Pancreas (tissue), 10 donors: Measurements from ENCODE around the gene SLC12A7. TPM values are rescaled to one million over a fixed set of nuclear protein-coding genes. Genes with fewer than 3 reads are reported as not detected.

Experiments
- ATAC-seq, 4 donors: fragments of 200-7000 bp; cut with Tn5 transposase; one replicate each; pipeline versions ENCODE4 v1.8.0 to v1.9.1; 2020; ENCODE audit warnings: mild to moderate bottlenecking in 4 of 4, moderate library complexity in 4 of 4
- DNase-seq, 6 donors: peaks; one replicate each; pipeline ENCODE4 v3.0.0-alpha.2; 2020
- FAIRE-seq: peaks from 2 replicates; lab custom pipeline; 2012; peaks lifted over from hg19 to GRCh38; lab: Jason Lieb, UNC
- H3K27ac ChIP-seq, 4 donors: fragments of 200-600 bp; sonication (generic); 1 replicate in 3 of 4; 2 replicates in 1 of 4; pipeline versions ENCODE4 v1.5.0 to v1.8.0; 2020
- H3K27me3 ChIP-seq, 4 donors: fragments of 200-600 bp; one replicate each; pipeline ENCODE4 v1.8.0; 2021
- H3K36me3 ChIP-seq, 3 donors: fragments of 200-600 bp; sonication (generic) in 1 of 3; one replicate each; pipeline versions ENCODE4 v1.5.0 to v1.8.0; 2020 to 2021
- H3K4me1 ChIP-seq, 3 donors: fragments of 200-600 bp; one replicate each; pipeline ENCODE4 v1.8.0; 2021
- H3K4me3 ChIP-seq, 4 donors: fragments of 200-600 bp; sonication (generic) in 2 of 4; one replicate each; pipeline versions ENCODE4 v1.5.0 to v1.8.0; 2020 to 2021
- H3K9me3 ChIP-seq, 4 donors: fragments of 200-600 bp; one replicate each; pipeline ENCODE4 v1.8.0; 2021
- CTCF ChIP-seq, 4 donors: fragments of 200-600 bp; sonication (generic) in 3 of 4; IDR thresholded peaks; one replicate each; pipeline versions ENCODE4 v1.5.0 to v1.8.0; 2021; ENCODE audit warnings: antibody characterized with exemption in 4 of 4
- WGBS, 2 donors: extraction: QIAGEN DNeasy Blood & Tissue Kit; methylation state at CpG; one replicate each; pipeline ENCODE4 v1.1.7; 2013; 5-methylcytosine and 5-hydroxymethylcytosine counted together
- intact Hi-C, 3 donors: fragments of 100-400 bp; cut with DNase I; formaldehyde crosslinking; loops; one replicate each; pipeline versions ENCODE4 v1.11.1 to v1.14.2; 2022
- polyA plus RNA-seq, 2 donors: library from polyadenylated mRNA; stranded (reverse); fragments of 200-250 nt; gene quantifications; one replicate each; pipeline ENCODE4 v1.2.3, GENCODE V29; 2013
- total RNA-seq, 6 donors: library from RNA; stranded (reverse); fragmentation: NEBNext Ultra II Directional in 4 of 6; extraction: Animal tissue kit (Norgen Biotek cat#: 25700) in 4 of 6; gene quantifications; one replicate each; pipeline versions ENCODE4 v1.2.1 to v1.2.4, GENCODE V29; 2021 to 2023
- donor health status: healthy with polysubstance abuse.
- donor health status: DM: no; HTN: no; CAD: no; lungs with moderate emphysema.
- donor health status: DM: no; HTN: no; CAD: no.
- donor health status: control.
- donor health status: control.
- donor health status: Bipolar disorder and iron deficiency.
- donor health status: DM: yes; HTN: yes; CAD: no.
- donor health status: DM: no; HTN: no; CAD: no.
- donor health status: DM: no; HTN: no; CAD: no.
- donor health status: DM: yes; HTN: yes; CAD: no.

The SLC12A7 gene
- total and polyA plus RNA-seq, 8 donors, result 17.4 to 56.5 (median 35.8) TPM

GRCh38 chr5:1124205-1125029, 12.6 kb upstream of the SLC12A7 start:
- Histone ChIP-seq H3K4me1 (peaks cover 35 to 51% (median 45%) of the 10 kb centered on the region in 3 donors), H3K27ac (peak overlapping the region in 3 of 4 donors; percentile 13 to 46 (median 37)), H3K36me3 (no peaks in the 10 kb centered on the region), H3K4me3 (peak overlapping the region in 1 of 4 donors; percentile 12), H3K9me3 (no peaks in the 10 kb centered on the region), H3K27me3 (no peaks in the 10 kb centered on the region)
- ATAC-seq, result peak in 3 of 4 donors; percentile 8 to 24 (median 16)
- TF ChIP-seq CTCF (IDR thresholded peaks at IDR 0.05), result no peak
- WGBS, 2 donors, result 42 to 50% methylated on average over 27 of the region's 27 CpGs
- peak in 2 of 6 donors; percentile 40 to 58 for DNase-seq
- intact Hi-C loops, result no loop called here
- no peak for FAIRE-seq

GRCh38 chr5:1123418-1124147, 11.7 kb upstream of the SLC12A7 start:
- intact Hi-C loops, result no loop called here
- TF ChIP-seq CTCF (IDR thresholded peaks at IDR 0.05), result no peak
- H3K27ac ChIP-seq, result peak overlapping the region in 2 of 4 donors; percentile 13 to 37

GRCh38 chr5:1122511-1123294, 10.8 kb upstream of the SLC12A7 start:
- WGBS, 2 donors, result 58 to 59% methylated on average over 34 of the region's 34 CpGs
- intact Hi-C loops, result no loop called here
- Histone ChIP-seq H3K27ac (peak overlapping the region in 1 of 4 donors; percentile 23), H3K9me3 (no peaks in the 10 kb centered on the region), H3K36me3 (no peaks in the 10 kb centered on the region), H3K27me3 (no peaks in the 10 kb centered on the region), H3K4me3 (no peak overlapping the region), H3K4me1 (peaks cover 25 to 49% (median 41%) of the 10 kb centered on the region in 3 donors)
- ATAC-seq, result peak; percentile 14 to 71 (median 59)
- no peak for FAIRE-seq
- no peak for TF ChIP-seq CTCF (IDR thresholded peaks at IDR 0.05)
- DNase-seq, result peak in 4 of 6 donors; percentile 61 to 79 (median 70)

More at GRCh38 chr5:1123418-1124147, 11.7 kb upstream of the SLC12A7 start:
- Histone ChIP-seq H3K9me3 (no peaks in the 10 kb centered on the region), H3K4me1 (peaks cover 33 to 49% (median 41%) of the 10 kb centered on the region in 3 donors), H3K27me3 (no peaks in the 10 kb centered on the region), H3K4me3 (no peak overlapping the region), H3K36me3 (no peaks in the 10 kb centered on the region)
- 47 to 55% methylated on average over 20 of the region's 20 CpGs for WGBS, 2 donors
- FAIRE-seq, result no peak
- no peak for ATAC-seq
- DNase-seq, result peak in 1 of 6 donors; percentile 79

- intact Hi-C loops, result no loop called here
- H3K27ac ChIP-seq, result no peak overlapping the region
- DNase-seq, result peak in 1 of 6 donors; percentile 69
- WGBS, 2 donors, result 95 to 98% methylated on average over 14 of the region's 14 CpGs
- TF ChIP-seq CTCF (IDR thresholded peaks at IDR 0.05), result no peak
- H3K4me3 ChIP-seq, result no peak overlapping the region
- no peaks in the 10 kb centered on the region for H3K36me3 ChIP-seq
- H3K4me1 ChIP-seq, result peaks cover 24 to 47% (median 47%) of the 10 kb centered on the region in 3 donors
- no peaks in the 10 kb centered on the region for H3K27me3 ChIP-seq
- no peak for FAIRE-seq
- no peaks in the 10 kb centered on the region for H3K9me3 ChIP-seq
- no peak for ATAC-seq
Observed at GRCh38 chr5:1121891-1122290, 10.0 kb upstream of the SLC12A7 start.
